ENCODE data around the gene ELAVL3. TPM values are rescaled to one million over a fixed set of nuclear protein-coding genes. Genes with fewer than 3 reads are reported as not detected.

ELAVL3 gene
- total and polyA plus RNA-seq, 2 donors from 2014 or later = 0.22 TPM; not detected in 1

DNA sequence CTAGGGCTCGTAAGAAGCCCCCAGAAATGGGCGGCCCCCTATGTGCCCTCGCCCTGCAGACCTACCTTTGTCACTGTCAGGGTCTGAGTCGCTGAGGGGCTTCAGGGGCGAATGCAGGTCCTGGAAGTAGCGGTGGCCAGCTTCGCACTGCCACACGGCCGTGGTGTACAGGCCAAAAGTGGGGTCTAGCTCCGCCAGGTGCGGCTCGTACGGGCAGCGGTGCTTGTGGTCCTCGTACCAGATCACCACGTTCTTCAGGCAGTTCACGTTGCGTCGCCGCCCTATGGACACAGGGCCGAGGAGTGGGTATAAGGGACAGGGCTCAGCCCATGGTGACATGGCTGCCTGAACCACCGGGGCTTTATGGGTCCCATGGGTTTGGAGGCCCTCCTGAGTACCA lies 15.0 kb upstream of the ELAVL3 start:
- H3K27ac ChIP-seq (ENCODE audit: low read depth in 2 of 2, low read length in 2 of 2) = no peak overlapping the region
- H3K4me1 ChIP-seq (ENCODE audit: control insufficient read depth in 2 of 3, insufficient read depth in 2 of 3, low read depth in 1 of 3, low read length in 3 of 3) = no peaks in the 10 kb centered on the region
- TF ChIP-seq CTCF (IDR thresholded peaks at IDR 0.05; ENCODE audit: borderline replicate concordance, extremely low read depth, insufficient read depth) = no peak
- intact Hi-C loops (cut with DNase I) = no loop called here
- DNase-seq = no peak
- no peak for FAIRE-seq
- no peak overlapping the region for H3K4me3 ChIP-seq (ENCODE audit: low read length in 3 of 3)
- no peak overlapping the region for H3K9ac ChIP-seq (ENCODE audit: low read length in 3 of 3)
- peaks cover 0 to 3% (median 0%) of the 10 kb centered on the region in 3 donors for H3K36me3 ChIP-seq (ENCODE audit: control insufficient read depth in 2 of 3, insufficient read depth in 3 of 3, low read length in 3 of 3)
- no peaks in the 10 kb centered on the region for H3K27me3 ChIP-seq (ENCODE audit: control insufficient read depth, insufficient read depth, low read length)
- no peaks in the 10 kb centered on the region for H3K9me3 ChIP-seq (ENCODE audit: control insufficient read depth in 2 of 3, insufficient read depth in 1 of 3, low read length in 3 of 3)

DNA sequence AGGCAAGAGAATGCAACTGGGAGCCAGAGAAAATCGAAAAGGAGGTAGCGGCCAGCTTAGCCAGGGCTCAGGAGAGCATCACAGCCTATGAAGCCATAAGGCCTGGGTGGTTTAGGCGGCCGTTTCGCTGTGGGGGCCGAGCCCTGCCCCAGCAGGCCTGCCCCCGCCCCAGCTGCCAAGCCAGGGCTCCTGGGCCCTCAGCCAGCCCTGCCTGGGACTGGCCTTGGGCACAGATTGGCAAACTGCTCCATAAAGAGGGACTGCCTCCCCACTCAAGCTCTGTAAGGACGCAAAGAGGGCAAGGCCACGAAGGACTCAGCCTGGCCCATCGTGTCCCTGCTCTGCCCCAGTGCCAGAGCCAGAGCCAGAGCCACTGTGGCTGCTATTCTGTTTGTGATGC lies 14.6 kb upstream of the ELAVL3 start:
- no peak overlapping the region for H3K27ac ChIP-seq (ENCODE audit: low read depth in 2 of 2, low read length in 2 of 2)
- intact Hi-C loops (cut with DNase I) = no loop called here
- DNase-seq (no peak), FAIRE-seq (no peak)
- no peak for TF ChIP-seq CTCF (IDR thresholded peaks at IDR 0.05; ENCODE audit: borderline replicate concordance, extremely low read depth, insufficient read depth)
- peaks cover 0 to 3% (median 0%) of the 10 kb centered on the region in 3 donors for H3K36me3 ChIP-seq (ENCODE audit: control insufficient read depth in 2 of 3, insufficient read depth in 3 of 3, low read length in 3 of 3)
- no peaks in the 10 kb centered on the region for H3K4me1 ChIP-seq (ENCODE audit: control insufficient read depth in 2 of 3, insufficient read depth in 2 of 3, low read depth in 1 of 3, low read length in 3 of 3)
- H3K4me3 ChIP-seq (ENCODE audit: low read length in 3 of 3) = no peak overlapping the region
- no peaks in the 10 kb centered on the region for H3K9me3 ChIP-seq (ENCODE audit: control insufficient read depth in 2 of 3, insufficient read depth in 1 of 3, low read length in 3 of 3)
- H3K9ac ChIP-seq (ENCODE audit: low read length in 3 of 3) = no peak overlapping the region
- no peaks in the 10 kb centered on the region for H3K27me3 ChIP-seq (ENCODE audit: control insufficient read depth, insufficient read depth, low read length)

DNA sequence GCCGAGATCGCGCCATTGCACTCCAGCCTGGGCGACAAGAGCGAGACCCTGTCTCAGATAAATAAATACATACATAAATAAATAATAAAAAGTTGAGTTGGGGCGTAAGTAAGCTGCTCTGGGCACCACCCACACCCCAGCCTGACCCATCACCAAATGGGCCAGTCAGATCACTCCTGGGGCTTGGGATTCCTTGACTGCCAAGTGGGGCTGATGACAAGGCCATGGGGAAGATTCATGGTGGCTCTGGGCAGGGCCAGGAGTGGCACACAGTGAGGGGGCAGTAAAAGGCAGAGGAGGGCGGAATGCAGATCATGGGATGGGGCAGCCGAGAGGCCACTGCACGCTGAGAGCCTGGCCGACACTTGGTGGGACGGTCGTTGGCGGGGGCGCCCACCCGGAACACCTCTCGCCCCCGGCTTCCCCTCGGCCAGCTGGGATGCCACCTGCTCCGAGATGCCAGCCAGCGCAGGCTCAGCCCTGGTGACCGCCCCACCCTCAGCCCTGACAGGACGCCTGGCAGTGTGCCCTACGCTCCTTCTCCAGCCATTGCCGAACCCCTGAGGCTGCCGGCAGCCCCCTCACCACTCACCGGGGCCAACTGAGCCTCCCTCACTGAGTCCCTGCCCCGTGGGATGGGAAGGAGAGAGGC lies 13.9 kb upstream of the ELAVL3 start:
- DNase-seq = no peak
- no peaks in the 10 kb centered on the region for H3K4me1 ChIP-seq (ENCODE audit: control insufficient read depth in 2 of 3, insufficient read depth in 2 of 3, low read depth in 1 of 3, low read length in 3 of 3)
- no peak overlapping the region for H3K9ac ChIP-seq (ENCODE audit: low read length in 3 of 3)
- H3K27ac ChIP-seq (ENCODE audit: low read depth in 2 of 2, low read length in 2 of 2) = no peak overlapping the region
- no peak overlapping the region for H3K4me3 ChIP-seq (ENCODE audit: low read length in 3 of 3)
- peaks cover 0 to 8% (median 0%) of the 10 kb centered on the region in 3 donors for H3K36me3 ChIP-seq (ENCODE audit: control insufficient read depth in 2 of 3, insufficient read depth in 3 of 3, low read length in 3 of 3)
- FAIRE-seq = no peak
- no peaks in the 10 kb centered on the region for H3K9me3 ChIP-seq (ENCODE audit: control insufficient read depth in 2 of 3, insufficient read depth in 1 of 3, low read length in 3 of 3)
- no peaks in the 10 kb centered on the region for H3K27me3 ChIP-seq (ENCODE audit: control insufficient read depth, insufficient read depth, low read length)
- intact Hi-C loops (cut with DNase I) = no loop called here
- no peak for TF ChIP-seq CTCF (IDR thresholded peaks at IDR 0.05; ENCODE audit: borderline replicate concordance, extremely low read depth, insufficient read depth)

- H3K27me3 ChIP-seq (ENCODE audit: control insufficient read depth, insufficient read depth, low read length) = no peaks in the 10 kb centered on the region
- intact Hi-C loops (cut with DNase I) = loop anchor here (10.0 kb wide), 1 partner anchor 455 kb away; no protein-coding TSS in a partner anchor
- no peak for TF ChIP-seq CTCF (IDR thresholded peaks at IDR 0.05; ENCODE audit: borderline replicate concordance, extremely low read depth, insufficient read depth)
- no peaks in the 10 kb centered on the region for H3K9me3 ChIP-seq (ENCODE audit: control insufficient read depth in 2 of 3, insufficient read depth in 1 of 3, low read length in 3 of 3)
- DNase-seq (no peak), FAIRE-seq (no peak)
- no peaks in the 10 kb centered on the region for H3K4me1 ChIP-seq (ENCODE audit: control insufficient read depth in 2 of 3, insufficient read depth in 2 of 3, low read depth in 1 of 3, low read length in 3 of 3)
- no peak overlapping the region for H3K27ac ChIP-seq (ENCODE audit: low read depth in 2 of 2, low read length in 2 of 2)
- no peak overlapping the region for H3K9ac ChIP-seq (ENCODE audit: low read length in 3 of 3)
- no peak overlapping the region for H3K4me3 ChIP-seq (ENCODE audit: low read length in 3 of 3)
- peaks cover 0 to 7% (median 0%) of the 10 kb centered on the region in 3 donors for H3K36me3 ChIP-seq (ENCODE audit: control insufficient read depth in 2 of 3, insufficient read depth in 3 of 3, low read length in 3 of 3)
Observed at GRCh38 chr19:11489378-11489777, 8.5 kb upstream of the ELAVL3 start.

All from kidney (tissue), 14 donors.